ENCODE measurements around the gene JUN.

The JUN gene

DNA sequence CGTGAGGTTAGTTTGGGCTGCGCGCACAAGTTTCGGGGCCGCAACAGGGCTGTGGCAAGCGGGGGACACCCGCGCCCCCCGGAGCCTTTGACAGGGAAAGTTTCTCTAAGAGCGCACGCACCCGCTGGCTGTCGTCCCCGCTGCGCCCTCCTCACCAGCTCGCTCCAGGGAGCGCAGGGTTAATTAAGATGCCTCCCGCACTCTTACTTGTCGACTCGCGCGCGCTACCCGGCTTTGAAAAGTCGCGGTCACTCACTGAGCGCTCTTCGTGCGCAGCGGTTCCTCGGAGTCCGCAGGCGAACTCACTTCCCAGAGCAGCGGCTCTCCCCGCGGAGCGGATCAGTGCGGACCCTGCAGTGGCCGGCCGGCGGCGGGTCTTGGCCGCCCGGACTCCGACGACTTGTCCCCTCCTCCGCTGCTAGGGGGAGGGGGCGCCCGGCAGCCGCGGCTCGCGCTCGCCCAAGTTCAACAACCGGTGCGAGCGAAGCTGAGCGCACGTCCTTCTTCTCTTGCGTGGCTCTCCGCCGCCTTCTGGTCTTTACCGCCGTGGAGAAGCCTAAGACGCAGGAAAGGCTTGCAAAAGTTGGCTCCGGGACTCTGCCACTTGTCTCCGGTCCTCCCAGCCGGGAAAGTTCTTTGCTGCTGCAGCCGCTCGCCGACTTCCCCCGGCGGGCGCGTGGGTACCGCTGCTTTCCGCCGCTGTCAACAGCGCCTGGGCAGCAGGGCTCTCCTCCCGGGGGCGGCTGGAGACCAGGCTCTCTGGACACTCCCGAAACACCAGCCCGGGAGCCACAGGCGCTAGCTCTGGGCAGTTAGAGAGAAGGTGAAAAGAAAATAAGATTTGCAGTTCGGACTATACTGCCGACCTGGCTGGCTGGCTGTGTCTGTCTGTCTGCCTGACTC is 506 bp downstream of the JUN start:
- peak overlapping the region; percentile 88 for H3K4me3 ChIP-seq
- H3K27ac ChIP-seq: peak overlapping the region; percentile 98 to 100
- TF ChIP-seq, protein P1, sequence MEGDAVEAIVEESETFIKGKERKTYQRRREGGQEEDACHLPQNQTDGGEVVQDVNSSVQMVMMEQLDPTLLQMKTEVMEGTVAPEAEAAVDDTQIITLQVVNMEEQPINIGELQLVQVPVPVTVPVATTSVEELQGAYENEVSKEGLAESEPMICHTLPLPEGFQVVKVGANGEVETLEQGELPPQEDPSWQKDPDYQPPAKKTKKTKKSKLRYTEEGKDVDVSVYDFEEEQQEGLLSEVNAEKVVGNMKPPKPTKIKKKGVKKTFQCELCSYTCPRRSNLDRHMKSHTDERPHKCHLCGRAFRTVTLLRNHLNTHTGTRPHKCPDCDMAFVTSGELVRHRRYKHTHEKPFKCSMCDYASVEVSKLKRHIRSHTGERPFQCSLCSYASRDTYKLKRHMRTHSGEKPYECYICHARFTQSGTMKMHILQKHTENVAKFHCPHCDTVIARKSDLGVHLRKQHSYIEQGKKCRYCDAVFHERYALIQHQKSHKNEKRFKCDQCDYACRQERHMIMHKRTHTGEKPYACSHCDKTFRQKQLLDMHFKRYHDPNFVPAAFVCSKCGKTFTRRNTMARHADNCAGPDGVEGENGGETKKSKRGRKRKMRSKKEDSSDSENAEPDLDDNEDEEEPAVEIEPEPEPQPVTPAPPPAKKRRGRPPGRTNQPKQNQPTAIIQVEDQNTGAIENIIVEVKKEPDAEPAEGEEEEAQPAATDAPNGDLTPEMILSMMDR (IDR thresholded peaks at IDR 0.05): no peak
- DNase-seq (ENCODE audit: low spot score): peak; percentile 87

DNA sequence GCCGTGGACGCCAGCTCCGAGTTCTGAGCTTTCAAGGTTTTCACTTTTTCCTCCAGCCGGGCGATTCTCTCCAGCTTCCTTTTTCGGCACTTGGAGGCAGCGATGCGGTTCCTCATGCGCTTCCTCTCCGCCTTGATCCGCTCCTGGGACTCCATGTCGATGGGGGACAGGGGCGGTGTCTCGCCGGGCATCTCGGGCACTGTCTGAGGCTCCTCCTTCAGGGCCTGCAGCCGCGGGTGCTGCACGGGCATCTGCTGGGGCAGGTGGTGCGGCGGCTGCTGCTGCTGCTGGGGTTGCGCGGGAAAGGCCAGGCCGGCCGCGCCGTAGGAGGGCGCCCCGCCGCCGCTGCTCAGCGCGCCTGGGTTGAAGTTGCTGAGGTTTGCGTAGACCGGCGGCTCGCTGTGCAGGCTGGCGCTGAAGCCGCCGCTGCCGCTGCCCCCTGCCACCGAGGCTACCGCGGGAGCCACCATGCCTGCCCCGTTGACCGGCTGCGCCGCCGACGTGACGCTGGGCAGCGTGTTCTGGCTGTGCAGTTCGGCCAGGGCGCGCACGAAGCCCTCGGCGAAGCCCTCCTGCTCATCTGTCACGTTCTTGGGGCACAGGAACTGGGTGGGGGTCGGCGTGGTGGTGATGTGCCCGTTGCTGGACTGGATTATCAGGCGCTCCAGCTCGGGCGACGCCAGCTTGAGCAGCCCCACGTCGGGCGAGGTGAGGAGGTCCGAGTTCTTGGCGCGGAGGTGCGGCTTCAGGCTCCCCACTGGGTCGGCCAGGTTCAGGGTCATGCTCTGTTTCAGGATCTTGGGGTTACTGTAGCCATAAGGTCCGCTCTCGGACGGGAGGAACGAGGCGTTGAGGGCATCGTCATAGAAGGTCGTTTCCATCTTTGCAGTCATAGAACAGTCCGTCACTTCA is 1.4 kb downstream of the JUN start:
- H3K4me3 ChIP-seq: peak overlapping the region; percentile 88
- peak; percentile 83 for DNase-seq (ENCODE audit: low spot score)
- TF ChIP-seq, protein P1 (IDR thresholded peaks at IDR 0.05): no peak

DNA sequence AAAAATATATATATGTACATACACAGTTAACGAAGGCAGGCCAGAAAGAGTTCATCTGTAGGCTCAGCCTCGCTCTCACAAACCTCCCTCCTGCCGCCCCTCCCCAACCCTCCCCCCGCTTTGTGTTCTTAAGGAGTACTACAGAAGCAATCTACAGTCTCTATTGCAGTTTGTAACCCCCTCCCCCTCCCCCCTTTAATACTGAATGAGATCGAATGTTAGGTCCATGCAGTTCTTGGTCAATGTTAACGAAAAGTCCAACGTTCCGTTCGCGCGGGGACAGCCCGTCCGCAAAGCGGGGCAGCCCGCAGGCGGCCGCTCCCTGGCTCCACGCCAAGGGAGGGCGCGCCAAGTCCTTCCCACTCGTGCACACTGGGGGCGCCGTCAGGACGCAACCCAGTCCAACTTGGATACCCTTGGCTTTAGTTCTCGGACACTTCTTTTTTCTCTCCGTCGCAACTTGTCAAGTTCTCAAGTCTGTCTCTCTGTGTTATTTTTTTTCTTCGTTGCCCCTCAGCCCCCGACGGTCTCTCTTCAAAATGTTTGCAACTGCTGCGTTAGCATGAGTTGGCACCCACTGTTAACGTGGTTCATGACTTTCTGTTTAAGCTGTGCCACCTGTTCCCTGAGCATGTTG is 2.2 kb downstream of the JUN start:
- H3K27ac ChIP-seq: peak overlapping the region; percentile 98 to 100

More for the DNA sequence above, 1.4 kb downstream of the JUN start:
- H3K27ac ChIP-seq: peak overlapping the region; percentile 98 to 100

DNA sequence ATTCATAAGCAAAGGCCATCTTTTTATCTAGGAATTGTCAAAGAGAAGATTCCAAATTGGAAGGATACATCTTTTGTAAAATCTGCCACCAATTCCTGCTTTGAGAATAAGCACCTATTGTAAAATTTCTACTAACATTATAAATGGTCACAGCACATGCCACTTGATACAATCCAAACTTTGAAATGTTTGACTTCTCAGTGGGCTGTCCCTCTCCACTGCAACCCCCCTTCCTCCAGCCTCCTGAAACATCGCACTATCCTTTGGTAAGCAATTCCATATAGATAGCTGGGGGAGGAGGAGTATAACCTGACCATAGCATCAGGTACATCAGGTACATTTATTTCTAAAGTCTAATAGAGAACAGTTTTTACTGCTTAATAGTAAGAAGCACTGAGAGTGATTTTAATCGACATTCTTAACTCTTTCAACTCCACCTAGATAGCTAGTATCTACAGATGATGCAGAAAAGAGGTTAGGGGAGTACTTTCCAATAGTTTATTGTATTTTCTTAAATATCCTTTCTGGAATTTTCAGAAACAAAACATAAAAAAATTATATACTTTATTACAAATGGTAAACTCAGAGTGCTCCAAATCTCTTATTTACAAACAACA is 2.9 kb downstream of the JUN start:
- Histone ChIP-seq H3K27ac (peak overlapping the region; percentile 98 to 100), H3K4me3 (peak overlapping the region; percentile 88)
- no peak for DNase-seq (ENCODE audit: low spot score)
- TF ChIP-seq, protein P1 (IDR thresholded peaks at IDR 0.05): no peak

More for the DNA sequence above, 2.2 kb downstream of the JUN start:
- DNase-seq (ENCODE audit: low spot score): peak; percentile 89
- TF ChIP-seq, protein P1 (IDR thresholded peaks at IDR 0.05): peak; percentile 19
- peak overlapping the region; percentile 88 for H3K4me3 ChIP-seq

DNA sequence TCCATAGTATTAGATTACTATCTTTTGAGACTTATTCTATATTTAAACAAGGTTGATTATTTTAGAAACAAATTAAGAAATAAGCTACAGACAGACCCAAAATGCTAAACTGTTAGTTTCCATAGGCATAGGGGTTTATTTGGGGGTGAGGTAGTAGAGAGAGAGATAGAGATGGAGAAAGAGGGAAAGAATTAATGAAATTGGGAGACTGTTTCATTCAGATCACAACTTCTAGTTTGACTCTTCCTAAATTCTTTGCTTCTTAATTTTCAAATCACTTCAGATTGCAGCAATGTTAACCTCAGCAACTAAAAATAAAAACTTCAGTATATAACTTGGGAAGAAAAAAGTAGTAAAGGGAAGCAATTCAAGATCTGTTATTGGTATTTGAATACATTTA is 3.4 kb downstream of the JUN start:
- Histone ChIP-seq H3K27ac (peak overlapping the region; percentile 98 to 100), H3K4me3 (peak overlapping the region; percentile 88)
- no peak for DNase-seq (ENCODE audit: low spot score)
- TF ChIP-seq, protein P1 (IDR thresholded peaks at IDR 0.05): no peak

DNA sequence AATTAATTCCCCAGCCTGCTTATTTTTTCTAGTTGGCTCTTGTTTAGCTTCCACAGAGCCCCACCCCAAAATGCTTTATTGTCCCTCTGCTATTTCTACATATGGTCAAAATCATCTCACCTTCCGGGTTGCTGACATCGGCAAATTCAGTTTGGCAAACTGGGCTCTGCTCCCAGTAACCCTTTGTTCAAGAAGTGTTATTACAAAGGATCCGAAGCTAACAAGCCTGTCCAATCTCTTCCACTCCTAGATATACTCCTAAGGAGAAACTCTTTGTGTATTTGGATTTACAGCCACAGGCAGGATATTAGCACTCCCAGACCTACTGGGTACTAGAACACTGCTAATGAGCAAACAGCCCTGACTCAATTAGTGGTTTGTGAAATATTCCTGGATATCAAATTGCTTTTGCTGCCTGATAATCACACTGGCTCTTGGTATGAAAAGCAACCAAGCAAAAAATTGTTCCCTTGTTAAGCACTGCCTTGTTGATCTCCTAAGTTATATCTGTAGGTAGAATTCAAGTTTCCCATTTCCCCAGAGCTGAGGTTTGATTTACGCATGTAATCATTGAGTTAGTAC is 4.0 kb downstream of the JUN start:
- TF ChIP-seq, protein P1 (IDR thresholded peaks at IDR 0.05): no peak
- no peak for DNase-seq (ENCODE audit: low spot score)
- H3K4me3 ChIP-seq: peak overlapping the region; percentile 88
- peak overlapping the region; percentile 98 to 100 for H3K27ac ChIP-seq

Measured in coronary artery (tissue), 2 donors.